ENCODE data around the gene RNU4-1.

DNA sequence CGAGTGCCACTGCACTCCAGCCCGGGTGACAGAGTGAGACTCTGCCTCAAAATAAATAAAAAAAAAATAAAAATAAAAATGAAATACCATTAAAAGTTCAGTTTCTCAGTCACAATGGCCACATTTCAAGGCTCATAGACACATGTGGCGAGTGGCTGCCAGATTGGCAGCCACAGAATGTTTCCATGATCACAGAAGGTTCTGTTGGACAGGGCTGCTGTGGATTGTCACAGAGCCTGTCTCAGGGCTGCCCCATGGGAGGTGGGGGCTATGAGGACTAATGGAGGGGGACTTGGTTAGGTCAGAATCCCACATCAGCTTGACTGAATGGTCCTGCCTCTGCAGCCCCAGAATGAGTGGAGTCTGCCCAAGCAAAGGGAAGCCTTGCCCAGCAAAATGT lies 38.4 kb upstream of the RNU4-1 start:
- TF ChIP-seq, protein P1, sequence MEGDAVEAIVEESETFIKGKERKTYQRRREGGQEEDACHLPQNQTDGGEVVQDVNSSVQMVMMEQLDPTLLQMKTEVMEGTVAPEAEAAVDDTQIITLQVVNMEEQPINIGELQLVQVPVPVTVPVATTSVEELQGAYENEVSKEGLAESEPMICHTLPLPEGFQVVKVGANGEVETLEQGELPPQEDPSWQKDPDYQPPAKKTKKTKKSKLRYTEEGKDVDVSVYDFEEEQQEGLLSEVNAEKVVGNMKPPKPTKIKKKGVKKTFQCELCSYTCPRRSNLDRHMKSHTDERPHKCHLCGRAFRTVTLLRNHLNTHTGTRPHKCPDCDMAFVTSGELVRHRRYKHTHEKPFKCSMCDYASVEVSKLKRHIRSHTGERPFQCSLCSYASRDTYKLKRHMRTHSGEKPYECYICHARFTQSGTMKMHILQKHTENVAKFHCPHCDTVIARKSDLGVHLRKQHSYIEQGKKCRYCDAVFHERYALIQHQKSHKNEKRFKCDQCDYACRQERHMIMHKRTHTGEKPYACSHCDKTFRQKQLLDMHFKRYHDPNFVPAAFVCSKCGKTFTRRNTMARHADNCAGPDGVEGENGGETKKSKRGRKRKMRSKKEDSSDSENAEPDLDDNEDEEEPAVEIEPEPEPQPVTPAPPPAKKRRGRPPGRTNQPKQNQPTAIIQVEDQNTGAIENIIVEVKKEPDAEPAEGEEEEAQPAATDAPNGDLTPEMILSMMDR (optimal IDR thresholded peaks at IDR 0.05 in 1 of 3, IDR thresholded peaks at IDR 0.05 in 1 of 3, conservative IDR thresholded peaks at IDR 0.05 in 1 of 3; ENCODE audit: extremely low read depth in 1 of 3, insufficient read depth in 2 of 3, low read length in 3 of 3), result no peak
- TF ChIP-seq EZH2 (IDR thresholded peaks at IDR 0.05; ENCODE audit: low read length), result no peak

All from keratinocyte (primary cell).